A549 (cell line): ENCODE results near the gene EEFSEC. TPM values are rescaled to one million over a fixed set of nuclear protein-coding genes. Genes with fewer than 3 reads are reported as not detected.
A peak's percentile ranks its signal among the peaks of the same experiment; 100 is the strongest.

Experiments
- ATAC-seq, 2 experiments: fragments of 200-7000 bp in 1 of 2; fragments of >200 bp in 1 of 2; cut with Nextera tagmentation in 1 of 2; cut with Tn5 transposase in 1 of 2; 3 replicates each; pipeline versions ENCODE4 v1.8.0 to v1.9.1; 2018 to 2020; ENCODE audit warnings: mild to moderate bottlenecking in 1 of 2, moderate library complexity in 1 of 2
- CTCF ChIA-PET: fragments of 300-600 bp; sonication (Branson Sonifier 250); formaldehyde crosslinking; extraction: SDS; loops from one replicate; lab custom pipeline; 2021; ENCODE audit warnings: antibody characterized with exemption, inconsistent platforms; lab: Yijun Ruan, JAX
- POLR2A ChIA-PET: fragments of 350-600 bp; formaldehyde crosslinking; extraction: SDS; loops from one replicate; lab custom pipeline; 2021; ENCODE audit warnings: antibody characterized with exemption, inconsistent platforms; lab: Yijun Ruan, JAX
- DNase-seq, 2 experiments: peaks; one replicate each; pipeline versions ENCODE4 v3.0.0 to v3.0.0-alpha.2; 2011 to 2016; ENCODE audit warnings: low read depth in 1 of 2, low spot score in 1 of 2
- FAIRE-seq: peaks from 2 replicates; lab custom pipeline; 2011; peaks lifted over from hg19 to GRCh38; lab: Jason Lieb, UNC
- H3K27ac ChIP-seq, 2 experiments: fragments of >200 bp; sonication (Bioruptor Twin); formaldehyde crosslinking; 3 replicates each; pipeline ENCODE4 v1.5.1; 2016 to 2017
- H3K4me1 ChIP-seq: fragments of >200 bp; sonication (Bioruptor Twin); formaldehyde crosslinking; 3 replicates; pipeline ENCODE4 v1.6.1; 2016
- H3K4me2 ChIP-seq: fragments of >200 bp; sonication (Bioruptor Twin); formaldehyde crosslinking; 3 replicates; pipeline ENCODE4 v1.6.1; 2016
- H3K4me3 ChIP-seq: fragments of >200 bp; sonication (Bioruptor Twin); formaldehyde crosslinking; 3 replicates; pipeline ENCODE4 v1.5.1; 2016
- H3K9me3 ChIP-seq: fragments of >200 bp; sonication (Bioruptor Twin); formaldehyde crosslinking; 3 replicates; pipeline ENCODE4 v1.6.1; 2016
- BCL3 ChIP-seq: fragments of >200 bp; sonication (Bioruptor Twin); formaldehyde crosslinking; IDR thresholded peaks from 3 replicates; pipeline ENCODE4 v1.6.1; 2016
- BHLHE40 ChIP-seq: IDR thresholded peaks from 2 replicates; pipeline ENCODE4 v1.6.1; 2012; ENCODE audit warnings: low read depth, low read length, inconsistent platforms
- CBX2 ChIP-seq: fragments of 200-600 bp; sonication (generic); IDR thresholded peaks from 2 replicates; pipeline ENCODE4 v1.6.1; 2016; ENCODE audit warnings: low read depth, mild to moderate bottlenecking, borderline replicate concordance
- CEBPB ChIP-seq, 2 experiments: fragments of >200 bp in 1 of 2; sonication (Bioruptor Twin) in 1 of 2; formaldehyde crosslinking in 1 of 2; IDR thresholded peaks; 2 replicates each; pipeline ENCODE4 v1.6.1; 2012 to 2016
- CHD2 ChIP-seq: fragments of 150-350 bp; IDR thresholded peaks from 2 replicates; pipeline ENCODE4 v1.6.1; 2014; ENCODE audit warnings: low read length; ENCODE audit not compliant: partially characterized antibody
- CHD4 ChIP-seq: fragments of 200-600 bp; sonication (generic); IDR thresholded peaks from 2 replicates; pipeline ENCODE4 v1.6.1; 2016; ENCODE audit warnings: antibody characterized with exemption, mild to moderate bottlenecking, borderline replicate concordance
- ESRRA ChIP-seq: fragments of 150-350 bp; IDR thresholded peaks from 2 replicates; pipeline ENCODE4 v1.6.1; 2014; ENCODE audit warnings: mild to moderate bottlenecking, low read length, borderline replicate concordance
- FOSB ChIP-seq: fragments of 250-450 bp; sonication (Bioruptor Pico); IDR thresholded peaks from 2 replicates; pipeline ENCODE4 v1.5.0; 2020; ENCODE audit warnings: mild to moderate bottlenecking, moderate library complexity
- FOXS1 ChIP-seq: fragments of 250-450 bp; sonication (Bioruptor Pico); IDR thresholded peaks from 2 replicates; pipeline ENCODE4 v1.5.0; 2020; ENCODE audit warnings: mild to moderate bottlenecking, moderate library complexity
- GATA3 ChIP-seq: IDR thresholded peaks from 2 replicates; pipeline ENCODE4 v1.6.1; 2012; ENCODE audit warnings: borderline replicate concordance
- HOXA7 ChIP-seq: fragments of 250-450 bp; sonication (Bioruptor Pico); IDR thresholded peaks from 2 replicates; pipeline ENCODE4 v1.5.0; 2020; ENCODE audit warnings: mild to moderate bottlenecking, moderate library complexity
- HOXB13 ChIP-seq: fragments of 250-450 bp; sonication (Bioruptor Pico); IDR thresholded peaks from 2 replicates; pipeline ENCODE4 v1.5.0; 2020; ENCODE audit warnings: low read depth, mild to moderate bottlenecking, moderate library complexity
- HOXB5 ChIP-seq: fragments of 250-450 bp; sonication (Bioruptor Pico); IDR thresholded peaks from 2 replicates; pipeline ENCODE4 v1.5.0; 2020; ENCODE audit warnings: mild to moderate bottlenecking, moderate library complexity
- JUNB ChIP-seq: fragments of >200 bp; sonication (Bioruptor Twin); formaldehyde crosslinking; IDR thresholded peaks from 2 replicates; pipeline ENCODE4 v1.6.1; 2016
- KDM1A ChIP-seq: fragments of 200-600 bp; sonication (generic); IDR thresholded peaks from 2 replicates; pipeline ENCODE4 v1.6.1; 2016; ENCODE audit warnings: low read depth, mild to moderate bottlenecking
- KDM5A ChIP-seq: fragments of 200-600 bp; sonication (generic); IDR thresholded peaks from 2 replicates; pipeline ENCODE4 v1.6.1; 2016; ENCODE audit warnings: antibody characterized with exemption, mild to moderate bottlenecking
- MAX ChIP-seq: IDR thresholded peaks from 2 replicates; pipeline ENCODE4 v1.6.1; 2012
- MYC ChIP-seq: IDR thresholded peaks from 2 replicates; pipeline ENCODE4 v1.6.1; 2012; ENCODE audit warnings: mild to moderate bottlenecking, inconsistent platforms, low read length, improper control_type of control experiment, borderline replicate concordance
- NR3C1 ChIP-seq: fragments of >200 bp; sonication (Bioruptor Twin); formaldehyde crosslinking; IDR thresholded peaks from 3 replicates; pipeline ENCODE4 v1.6.1; 2017
- POLR2A ChIP-seq: IDR thresholded peaks from 2 replicates; pipeline ENCODE4 v1.6.1; 2012; ENCODE audit warnings: mild to moderate bottlenecking, low read length
- RAD21 ChIP-seq, 2 experiments: fragments of >200 bp in 1 of 2; sonication (Bioruptor Twin) in 1 of 2; formaldehyde crosslinking in 1 of 2; IDR thresholded peaks in 1 of 2; conservative IDR thresholded peaks in 1 of 2; 2 replicates in 1 of 2; 3 replicates in 1 of 2; pipeline ENCODE4 v1.6.1; 2012 to 2018; ENCODE audit warnings: inconsistent platforms in 1 of 2
- RARB ChIP-seq: fragments of 250-450 bp; sonication (Bioruptor Pico); IDR thresholded peaks from 2 replicates; pipeline ENCODE4 v1.8.0; 2021; ENCODE audit warnings: mild to moderate bottlenecking, moderate library complexity
- RCOR1 ChIP-seq: fragments of 150-350 bp; IDR thresholded peaks from 2 replicates; pipeline ENCODE4 v1.6.1; 2014; ENCODE audit warnings: antibody characterized with exemption, low read length, low read depth
- RFX5 ChIP-seq: fragments of 450-650 bp; IDR thresholded peaks from 2 replicates; pipeline ENCODE4 v1.7.1; 2014; ENCODE audit warnings: antibody characterized with exemption, mild to moderate bottlenecking, moderate library complexity
- TFCP2L1 ChIP-seq: fragments of 250-450 bp; sonication (Bioruptor Pico); IDR thresholded peaks from 2 replicates; pipeline ENCODE4 v1.5.0; 2021; ENCODE audit warnings: mild to moderate bottlenecking
- ZFP36 ChIP-seq: fragments of 450-650 bp; IDR thresholded peaks from 2 replicates; pipeline ENCODE4 v1.6.1; 2014; ENCODE audit warnings: borderline replicate concordance; ENCODE audit not compliant: partially characterized antibody
- WGBS: methylation state at CpG from one replicate; pipeline ENCODE4 v1.1.6; 2017; ENCODE audit errors: missing lambda C conversion rate; 5-methylcytosine and 5-hydroxymethylcytosine counted together
- polyA plus RNA-seq, 4 experiments: library from polyadenylated mRNA; depleted of rRNA in 3 of 4; stranded (reverse); fragments of >200 nt; fragmentation: RNase III in 1 of 4; extraction: RNeasy Plus Mini Kit Qiagen cat#74134 plus additional on column Dnase treatment in 1 of 4; gene quantifications; 2 replicates in 3 of 4; 3 replicates in 1 of 4; pipeline ENCODE4 v1.2.3, GENCODE V29; 2011 to 2017

Gene EEFSEC
- polyA plus RNA-seq, 2 of the 4 experiments (the other 2 are of a cell fraction): 6.9 to 7.3 TPM

- 96% methylated on average over 13 of the region's 13 CpGs for WGBS
- Histone ChIP-seq H3K4me1 (peaks cover 13% of the 10 kb centered on the region; the same call in 2 of the 3 replicates), H3K27ac (peak overlapping the region; percentile 68 to 79; a peak in 4 of 6 replicates), H3K9me3 (peaks cover 12% of the 10 kb centered on the region; the same call in 2 of the 3 replicates), H3K4me2 (no peak overlapping the region; the same call in 2 of the 3 replicates), H3K4me3 (no peak overlapping the region)
- ATAC-seq (no peak), FAIRE-seq (no peak), DNase-seq (no peak)
- CTCF ChIA-PET: no interaction called here
- POLR2A ChIA-PET: no interaction called here
- TF ChIP-seq NR3C1: no peak
- TF ChIP-seq ESRRA: no peak
- TF ChIP-seq JUNB: no peak
- TF ChIP-seq FOSB (CRISPR knock-in tag): no peak
- TF ChIP-seq RCOR1: no peak
- TF ChIP-seq BCL3: no peak
- no peak for TF ChIP-seq BHLHE40
- TF ChIP-seq MYC: no peak
- TF ChIP-seq KDM5A: no peak
- TF ChIP-seq TFCP2L1 (CRISPR knock-in tag): no peak
- no peak for TF ChIP-seq CHD4
- TF ChIP-seq MAX: no peak
- TF ChIP-seq RAD21 (conservative IDR thresholded peaks at IDR 0.05 in 1 of 2, IDR thresholded peaks at IDR 0.05 in 1 of 2): no peak
- no peak for TF ChIP-seq POLR2A
These were observed 65.4 kb downstream of the EEFSEC start for GRCh38 chr3:128218548-128219257.

- TF ChIP-seq CHD4 (no peak), GATA3 (no peak), FOSB (CRISPR knock-in tag) (no peak), RARB (CRISPR knock-in tag) (no peak), HOXA7 (CRISPR knock-in tag) (no peak), CEBPB (IDR thresholded peaks at IDR 0.05) (no peak), KDM1A (no peak), HOXB5 (CRISPR knock-in tag) (no peak), CBX2 (no peak), CHD2 (no peak), FOXS1 (CRISPR knock-in tag) (no peak), RFX5 (no peak), ZFP36 (no peak), HOXB13 (no peak)
- Histone ChIP-seq H3K27ac (no peak overlapping the region), H3K4me2 (no peak overlapping the region), H3K9me3 (peaks cover 12% of the 10 kb centered on the region; the same call in 2 of the 3 replicates), H3K4me1 (peaks cover 13% of the 10 kb centered on the region; the same call in 2 of the 3 replicates), H3K4me3 (no peak overlapping the region)
- ChIA-PET POLR2A (no interaction called here), CTCF (no interaction called here)
- DNase-seq (no peak), FAIRE-seq (no peak), ATAC-seq (no peak)
- 73% methylated on average over 3 of the region's 3 CpGs for WGBS
These were observed 68.0 kb downstream of the EEFSEC start for GRCh38 chr3:128221328-128221727.
